Kidney capillary endothelial cell (primary cell): ENCODE data around the gene CARS1.

Source experiments
- DNase-seq: peaks from one replicate; pipeline ENCODE4 v3.0.0-alpha.2; 2018; ENCODE audit warnings: low spot score

Gene CARS1

DNA sequence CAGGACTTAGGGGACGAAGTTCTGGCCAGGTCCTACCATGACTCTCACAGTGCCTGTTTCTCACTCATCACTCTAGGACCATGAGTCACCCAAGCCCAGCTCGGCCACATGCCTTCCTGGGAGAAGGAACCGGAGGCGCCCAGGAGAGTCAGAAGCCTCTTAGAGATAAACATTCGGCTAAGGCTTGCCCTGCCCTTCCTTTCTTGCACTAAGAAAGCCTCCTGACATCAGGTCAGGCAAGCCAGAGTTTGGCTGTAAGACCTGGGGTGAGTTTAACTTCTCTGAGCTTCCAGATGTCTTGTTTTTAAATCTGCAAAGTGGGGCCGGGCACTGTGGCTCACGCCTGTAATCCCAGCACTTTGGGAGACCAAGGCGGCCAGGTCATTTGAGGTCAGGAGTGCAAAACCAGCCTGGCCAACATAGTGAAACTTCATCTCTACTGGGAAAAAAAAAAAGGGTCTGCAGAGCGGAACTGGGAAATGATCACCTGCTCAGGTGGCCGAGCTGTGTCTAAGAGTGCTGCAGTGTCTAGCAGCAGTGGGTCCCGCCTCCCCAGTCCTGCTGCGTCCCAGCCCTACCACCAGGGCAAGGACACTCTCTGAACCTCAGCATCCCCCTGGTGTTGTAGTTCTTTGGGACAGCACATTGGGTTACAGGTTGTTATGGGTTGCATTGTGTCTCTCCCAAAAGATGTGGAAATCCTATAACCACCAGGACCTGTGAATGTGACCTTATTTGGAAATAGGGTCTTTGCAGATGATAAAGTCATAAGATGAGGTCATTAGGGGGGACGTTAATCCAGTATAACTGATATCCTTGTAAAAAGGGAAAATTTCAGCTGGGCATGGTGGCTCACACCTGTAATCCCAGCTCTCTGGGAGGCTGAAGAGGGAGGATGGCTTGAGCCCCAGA lies 1.8 kb upstream of the CARS1 start:
- no peak for DNase-seq

DNA sequence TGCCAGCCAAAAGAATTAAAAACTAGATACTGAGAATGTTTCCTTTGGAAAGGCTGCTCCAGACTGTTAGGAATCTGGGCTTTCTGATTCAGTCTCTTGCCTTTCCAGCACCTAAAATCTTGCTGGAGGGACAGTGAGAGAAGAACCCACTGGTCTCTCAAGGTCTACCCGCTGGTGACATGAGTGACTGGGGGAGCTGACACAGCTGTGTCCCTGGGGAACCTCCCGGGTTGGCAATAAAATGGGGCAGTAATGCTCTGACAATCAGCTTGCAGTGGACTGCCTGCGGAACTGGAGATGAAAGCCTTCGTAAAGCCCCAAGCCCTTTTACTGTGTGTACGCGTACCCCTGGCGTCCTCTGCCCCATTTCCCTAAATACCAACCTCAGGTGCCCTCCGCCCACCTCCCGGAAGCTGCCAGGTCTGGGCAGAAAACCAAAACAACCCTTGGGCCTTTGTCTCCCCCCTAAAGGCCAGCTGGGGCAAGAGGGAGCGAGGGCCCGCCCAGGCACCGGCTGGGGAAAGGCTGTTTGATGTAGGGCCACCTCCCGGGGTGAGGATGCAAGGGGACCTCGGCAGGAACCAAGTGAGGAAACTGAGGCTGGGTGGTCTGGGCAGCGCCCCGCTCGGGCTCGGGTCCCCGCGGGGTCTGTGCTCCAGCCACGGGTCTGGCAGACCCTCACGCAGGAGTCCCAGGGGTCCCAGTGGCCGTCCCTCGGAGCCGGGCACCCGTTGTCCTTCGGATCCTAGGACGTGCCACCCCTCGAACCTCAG lies 741 bp downstream of the CARS1 start:
- no peak for DNase-seq

DNA sequence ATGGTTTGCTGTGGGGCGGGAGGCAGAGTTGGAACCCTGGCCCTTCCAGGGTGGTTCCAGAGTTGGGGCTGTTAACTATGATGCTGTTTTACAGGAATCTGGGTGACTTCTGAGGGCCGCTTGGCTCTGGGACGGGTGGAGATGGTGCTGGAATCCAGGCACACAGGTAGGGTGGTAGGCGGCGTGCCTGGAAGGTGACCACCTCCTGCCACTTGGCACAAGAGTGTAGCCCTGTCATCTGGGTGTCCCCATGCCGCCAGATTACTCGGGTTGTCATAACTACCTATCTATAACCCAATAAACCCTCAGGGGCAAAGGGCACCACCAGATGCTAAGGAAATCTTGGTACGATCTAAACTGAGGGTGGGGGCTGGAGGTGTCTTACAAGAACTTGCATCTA lies 1.3 kb downstream of the CARS1 start:
- no peak for DNase-seq

DNA sequence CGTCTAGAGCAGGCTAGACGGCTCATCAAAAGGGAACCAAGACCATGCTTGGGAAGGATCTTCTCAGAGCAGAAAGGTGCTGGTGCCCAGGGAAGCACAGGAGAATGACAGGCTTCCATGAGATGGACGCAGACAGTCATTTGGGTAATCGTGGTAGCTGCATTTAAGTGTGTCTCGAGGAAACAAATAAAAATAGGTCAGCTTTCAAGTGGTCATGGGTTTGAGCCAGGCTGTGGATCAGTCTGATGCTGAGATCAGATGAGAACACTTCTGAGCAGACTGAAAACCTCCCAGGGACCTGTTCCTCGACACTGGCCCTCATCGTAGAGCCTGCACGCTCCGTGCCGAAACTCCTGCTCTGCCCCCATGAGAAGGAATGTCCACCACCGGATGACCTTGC lies 4.7 kb downstream of the CARS1 start:
- no peak for DNase-seq

DNA sequence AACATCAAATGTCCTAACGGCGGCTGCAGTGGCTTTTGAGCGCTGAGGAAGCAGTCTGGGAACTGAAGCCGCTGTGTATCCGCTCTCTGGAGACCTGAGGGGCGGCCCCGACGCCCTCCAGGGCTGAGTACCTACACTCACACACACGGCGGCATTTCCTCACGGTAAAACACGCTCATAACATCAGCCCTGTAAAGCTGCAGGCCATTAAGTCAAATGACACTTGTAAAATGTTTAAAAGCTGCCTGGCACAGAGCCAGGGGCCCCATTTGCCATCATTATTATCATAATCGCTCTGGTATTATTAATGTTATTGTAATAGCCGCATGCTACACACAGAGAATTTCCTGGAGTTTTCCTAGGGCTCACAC lies 5.1 kb downstream of the CARS1 start:
- no peak for DNase-seq

DNA sequence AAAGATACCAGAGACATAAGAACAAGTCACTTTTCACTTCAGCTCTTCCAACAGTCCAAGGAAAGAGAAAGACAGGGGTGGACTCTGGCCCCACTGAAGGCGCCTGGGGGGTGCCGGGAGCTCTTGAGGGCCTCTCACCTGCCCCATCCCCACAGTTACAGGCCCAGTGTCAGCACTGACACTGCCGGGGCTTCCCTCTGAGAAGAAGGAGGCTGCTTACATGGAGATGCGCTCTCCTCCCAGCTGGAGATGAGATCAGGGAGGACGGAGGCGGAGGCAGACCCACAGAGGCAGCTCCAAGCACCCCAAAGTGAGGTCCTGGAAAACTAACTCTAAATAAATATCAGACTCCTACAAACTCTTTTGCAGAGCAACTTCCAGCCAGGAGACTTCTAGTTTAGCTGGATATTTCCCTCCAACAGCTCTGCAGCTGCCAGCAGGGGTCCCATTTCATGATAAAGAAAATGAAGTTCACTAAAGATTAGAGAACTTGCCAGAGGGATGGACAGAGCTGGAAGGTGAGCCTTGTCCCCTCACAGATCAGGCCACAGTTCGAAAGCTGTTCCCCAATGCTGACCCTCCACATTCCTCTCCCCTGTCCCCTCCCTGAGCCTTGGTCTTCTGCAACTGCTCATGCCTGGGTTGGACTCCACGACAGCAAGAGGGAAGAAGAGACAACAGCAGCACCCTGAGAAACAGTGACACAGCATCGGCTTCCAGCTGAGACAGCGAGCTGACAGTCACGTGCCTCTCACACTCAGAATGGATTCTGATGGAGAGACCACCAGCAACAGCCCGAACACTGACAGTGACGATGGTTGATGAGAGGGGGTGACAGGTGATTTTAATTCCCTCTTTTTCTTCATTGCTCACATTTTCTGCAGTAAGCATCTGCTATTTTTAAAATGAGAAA lies 5.8 kb downstream of the CARS1 start:
- DNase-seq: no peak

DNA sequence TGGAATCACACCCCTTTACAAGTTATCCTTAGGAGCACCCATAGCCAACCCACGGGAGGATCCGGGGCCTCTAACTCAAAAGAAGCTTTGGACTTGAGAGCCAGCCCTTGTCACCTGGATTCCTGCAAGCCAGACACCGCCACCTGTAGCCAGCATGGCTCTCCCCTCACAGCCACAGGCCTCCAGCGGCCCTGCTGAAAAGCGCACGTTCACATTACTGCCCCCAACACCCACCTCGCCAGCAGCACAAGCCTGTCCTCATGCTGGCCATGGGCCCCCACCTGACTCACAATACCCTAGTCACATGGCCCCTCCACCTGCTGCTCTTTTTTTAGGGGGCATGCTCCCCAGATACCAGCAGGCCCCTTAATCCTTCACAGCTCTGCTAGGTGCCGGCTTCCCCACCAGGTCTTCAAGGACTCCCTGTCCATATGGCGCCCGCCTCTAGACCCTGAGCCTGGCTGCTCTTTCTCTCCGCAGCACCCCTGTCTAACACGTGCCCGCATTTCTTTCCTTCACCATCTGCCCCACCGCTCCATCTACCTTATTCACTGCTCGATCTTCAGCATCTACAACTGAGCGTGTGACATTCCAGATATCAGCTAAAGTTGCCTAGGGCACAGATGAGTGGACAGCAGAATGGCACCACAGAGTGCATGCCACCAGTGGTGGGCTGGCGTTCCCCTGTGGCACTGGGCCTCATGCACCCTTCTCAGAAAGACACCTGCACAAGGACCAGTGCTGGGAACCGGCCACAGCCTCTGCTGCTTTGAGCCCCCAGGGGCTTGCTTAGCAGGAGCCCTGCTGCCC lies 6.6 kb downstream of the CARS1 start:
- DNase-seq: no peak

DNA sequence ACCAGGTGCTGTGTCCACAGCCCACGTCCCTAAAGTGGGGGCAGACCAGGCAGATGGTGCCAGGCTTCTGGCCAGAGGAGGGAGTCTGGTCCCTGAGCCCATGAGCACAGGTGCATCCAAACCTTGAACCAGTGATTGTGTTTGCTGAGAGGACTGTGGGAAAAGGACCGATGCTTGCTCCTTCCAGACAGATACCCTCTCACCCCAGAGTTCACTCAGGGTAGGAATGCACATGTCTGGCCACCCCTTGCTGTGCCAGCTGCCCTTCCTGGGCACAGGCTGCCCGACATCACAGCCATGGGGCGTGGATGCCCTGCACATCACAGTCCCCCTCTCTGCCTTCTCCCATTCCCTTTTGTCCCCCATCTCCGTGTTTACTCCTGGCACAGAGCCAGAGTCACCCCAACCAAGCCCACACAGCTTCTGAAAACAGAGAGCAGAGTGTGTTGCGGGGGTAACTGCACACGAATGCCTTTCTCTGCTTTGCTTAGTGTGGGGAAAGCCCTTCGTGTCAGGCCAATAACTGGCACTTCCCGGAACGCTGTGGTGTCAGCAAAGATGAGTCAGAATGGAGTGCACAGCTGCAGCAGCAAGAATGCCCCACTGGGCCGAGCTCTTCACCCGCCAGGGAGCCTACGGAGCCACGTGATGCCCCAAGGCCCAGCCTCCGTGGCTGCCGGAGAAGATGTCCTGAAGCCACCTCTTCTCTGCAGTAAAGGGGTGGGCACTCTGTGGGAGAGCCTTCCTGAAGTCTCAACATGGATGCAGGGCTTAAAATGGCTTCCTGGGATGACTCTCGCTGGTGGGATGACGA lies 7.6 kb downstream of the CARS1 start:
- no peak for DNase-seq

DNA sequence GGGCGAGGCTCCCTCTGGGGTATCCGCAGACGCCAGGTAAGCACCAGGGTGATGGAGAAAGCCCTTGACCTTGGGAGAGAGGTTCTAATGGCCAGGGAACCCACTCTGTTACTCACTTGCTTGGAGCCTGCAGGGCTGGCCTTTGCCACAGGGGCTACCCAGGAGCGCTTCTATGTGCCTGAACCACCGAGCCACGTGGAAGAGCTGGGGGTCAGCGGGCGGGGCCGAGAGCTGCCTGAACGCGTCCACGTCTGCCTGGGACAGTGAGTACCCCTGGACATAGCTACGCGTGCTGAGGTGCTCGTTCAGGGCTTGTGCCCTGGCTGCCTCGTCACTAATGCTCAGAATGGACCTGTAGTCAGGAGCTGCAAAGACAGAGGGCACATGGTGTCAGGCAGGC lies 9.6 kb downstream of the CARS1 start:
- no peak for DNase-seq

DNA sequence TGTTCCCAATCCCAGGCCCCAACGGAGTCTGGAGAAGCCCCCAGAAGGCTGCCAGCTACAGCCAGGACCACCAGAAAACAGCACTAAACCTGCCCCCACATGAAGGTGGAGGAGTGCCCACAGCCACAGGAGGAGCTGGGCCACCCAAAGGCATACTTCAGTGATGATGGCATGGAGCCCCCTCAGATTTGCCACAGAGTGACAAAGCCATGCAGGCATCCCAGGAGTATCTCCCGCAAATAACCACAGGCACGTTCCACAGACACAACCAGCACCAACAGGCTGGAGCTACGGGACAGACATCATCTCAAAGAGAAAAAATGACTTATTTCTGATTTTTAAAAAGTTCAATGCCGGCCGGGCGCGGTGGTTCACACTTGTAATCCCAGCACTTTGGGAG lies 10.6 kb downstream of the CARS1 start:
- DNase-seq: no peak

DNA sequence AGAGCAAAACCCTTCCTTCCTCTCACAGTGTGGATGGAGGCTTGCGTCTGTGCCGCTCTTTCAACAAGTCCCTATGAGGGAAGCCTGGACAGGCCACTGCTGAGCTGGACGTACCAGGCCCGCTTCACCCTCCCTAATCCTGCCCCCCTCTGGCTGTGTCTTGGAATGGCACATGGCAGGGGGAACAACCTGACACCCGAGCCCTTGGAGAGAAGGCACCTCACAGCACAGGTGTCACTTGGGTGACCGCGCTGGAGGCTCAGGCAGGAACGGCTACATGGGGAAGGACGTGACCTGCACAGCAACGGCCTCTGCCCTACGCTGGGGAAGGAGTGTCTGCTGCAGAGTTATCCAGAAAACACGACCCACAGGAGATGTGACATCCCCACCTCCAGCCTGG lies 11.0 kb downstream of the CARS1 start:
- no peak for DNase-seq

DNA sequence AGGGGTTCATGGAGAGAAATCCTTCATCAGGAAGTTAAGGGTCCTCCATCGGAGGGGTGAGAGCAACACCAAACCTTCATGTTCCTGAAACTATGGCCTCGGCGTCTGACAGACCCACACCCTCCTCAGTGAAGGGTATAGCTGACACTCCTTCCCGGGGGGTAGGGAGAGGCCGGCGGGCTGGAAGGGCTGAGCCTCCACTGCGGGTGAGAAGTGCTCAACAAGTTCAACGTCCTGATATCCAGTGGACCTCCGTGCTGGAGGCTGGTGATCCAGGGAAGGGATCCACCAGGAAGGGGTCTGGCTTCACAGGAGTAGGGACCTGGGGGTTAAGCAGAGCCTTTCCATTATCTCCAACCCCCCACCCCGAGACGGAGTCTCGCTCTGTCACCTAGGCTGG lies 12.3 kb downstream of the CARS1 start:
- no peak for DNase-seq

DNA sequence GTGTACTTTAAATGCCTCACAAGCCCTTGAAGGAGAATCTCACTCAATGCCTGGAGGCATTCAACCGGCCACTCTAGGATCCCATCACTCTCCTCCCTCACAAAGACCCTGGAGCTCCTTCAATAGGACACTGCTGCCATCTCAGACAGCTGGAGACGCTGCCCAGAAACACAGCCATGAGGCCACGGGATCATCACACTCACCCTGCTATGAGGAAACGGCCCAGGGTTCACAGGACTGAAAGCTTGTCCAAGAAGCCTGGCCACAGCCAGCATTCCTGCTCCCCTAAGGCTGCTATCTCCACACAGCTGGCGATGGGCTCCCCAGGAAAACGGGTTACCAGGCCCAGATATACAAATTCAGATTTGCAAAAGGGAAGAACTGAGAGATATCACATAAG lies 13.2 kb downstream of the CARS1 start:
- no peak for DNase-seq

DNA sequence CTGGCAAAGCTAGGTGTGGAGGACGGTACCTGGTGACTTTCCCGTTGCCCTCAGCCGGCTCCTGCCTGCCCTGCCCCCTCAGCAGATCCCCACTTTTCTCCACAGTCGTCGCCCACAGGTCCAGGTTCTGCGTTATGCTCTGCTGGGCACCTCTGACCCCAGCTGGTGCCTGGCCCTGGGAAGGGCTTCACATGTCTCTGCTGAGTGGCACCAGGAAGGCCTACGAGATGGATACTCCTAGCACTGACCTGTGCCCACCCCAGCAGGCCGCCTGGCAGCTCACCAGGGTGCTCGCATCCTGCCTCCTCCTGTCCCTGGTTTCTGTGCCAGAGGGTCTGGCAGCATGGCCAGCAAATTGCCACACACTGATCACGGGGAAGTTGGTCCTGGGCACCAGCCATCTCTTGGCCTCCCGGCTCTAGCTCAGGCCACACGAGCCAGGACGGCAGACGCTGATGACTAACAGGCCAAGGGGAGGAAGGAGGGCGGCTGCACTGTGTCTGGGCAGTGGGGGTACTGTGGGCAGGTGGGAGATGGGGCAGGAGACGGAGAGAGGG lies 13.8 kb downstream of the CARS1 start:
- no peak for DNase-seq

DNA sequence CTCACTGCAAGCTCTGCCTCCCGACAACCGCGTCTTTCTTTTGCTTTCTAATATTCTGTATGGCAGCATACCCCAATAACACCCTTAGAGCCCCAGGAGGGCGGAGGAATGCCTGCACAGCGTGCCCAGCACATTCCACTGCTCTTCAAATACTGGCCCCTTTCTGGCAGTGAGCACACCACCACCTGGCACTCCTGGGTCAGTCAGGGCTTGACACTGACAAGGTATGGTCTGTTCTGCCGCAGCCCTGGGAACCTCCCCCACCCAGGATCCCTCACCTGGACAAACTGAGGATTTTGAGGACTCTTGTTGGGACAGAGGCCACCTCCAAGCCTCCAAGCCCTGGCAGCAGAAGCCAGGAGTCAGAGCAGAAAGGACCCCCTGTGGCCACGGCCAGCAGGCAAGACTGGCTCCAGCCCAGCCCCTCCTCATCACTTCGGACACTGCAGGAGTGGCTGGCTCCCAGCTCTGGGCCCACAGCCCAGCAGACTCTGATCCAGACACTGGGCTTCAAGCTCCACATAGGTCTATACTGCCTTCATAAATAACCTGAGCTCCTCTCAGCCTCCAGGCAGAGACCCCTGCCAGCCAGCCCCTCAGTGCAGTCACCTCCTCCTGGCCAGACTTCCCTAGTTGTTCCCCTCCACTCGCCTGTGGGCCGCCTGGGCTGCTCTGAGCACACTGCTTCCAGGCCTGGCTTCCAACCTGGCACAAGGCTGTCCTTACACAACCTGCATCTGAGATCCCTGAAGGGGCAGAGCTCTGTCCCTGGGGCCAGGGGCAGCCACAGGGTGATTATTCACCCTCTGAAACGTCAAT lies 14.5 kb downstream of the CARS1 start:
- DNase-seq: no peak

DNA sequence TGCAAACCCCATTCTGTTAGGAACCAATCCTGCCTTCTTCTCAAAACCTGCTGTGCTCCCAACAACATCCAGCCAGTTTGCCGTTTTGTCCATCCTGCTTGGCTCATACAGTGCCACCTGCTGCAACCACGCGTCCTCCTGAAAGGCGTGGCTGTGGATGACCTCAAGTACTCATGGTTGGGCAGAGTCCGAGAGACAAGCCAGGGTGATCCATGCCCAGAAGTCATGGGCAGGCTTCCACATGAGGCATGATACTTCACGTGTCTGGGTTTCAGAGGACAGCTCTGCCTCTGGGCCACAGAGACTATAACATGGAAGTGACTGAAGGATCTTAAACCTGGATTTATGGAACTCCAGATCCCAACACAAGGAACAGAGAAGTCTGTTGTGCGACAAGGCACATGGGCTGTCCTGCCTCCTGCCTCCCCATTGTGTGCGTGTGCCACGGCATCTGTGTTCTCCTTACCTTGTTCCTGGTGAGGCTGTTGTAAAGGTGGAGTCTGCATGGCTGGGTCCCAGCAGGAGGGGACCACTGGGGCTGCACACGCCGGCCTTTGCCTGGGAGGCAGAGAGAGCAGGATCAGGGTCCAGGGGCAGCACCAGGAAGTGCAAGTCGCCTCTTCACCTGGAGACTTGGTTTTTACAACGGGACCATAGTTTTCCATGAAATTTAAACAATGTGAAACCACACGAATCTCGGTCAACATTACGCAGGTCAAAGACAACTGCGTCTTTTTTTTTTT lies 15.4 kb downstream of the CARS1 start:
- no peak for DNase-seq

DNA sequence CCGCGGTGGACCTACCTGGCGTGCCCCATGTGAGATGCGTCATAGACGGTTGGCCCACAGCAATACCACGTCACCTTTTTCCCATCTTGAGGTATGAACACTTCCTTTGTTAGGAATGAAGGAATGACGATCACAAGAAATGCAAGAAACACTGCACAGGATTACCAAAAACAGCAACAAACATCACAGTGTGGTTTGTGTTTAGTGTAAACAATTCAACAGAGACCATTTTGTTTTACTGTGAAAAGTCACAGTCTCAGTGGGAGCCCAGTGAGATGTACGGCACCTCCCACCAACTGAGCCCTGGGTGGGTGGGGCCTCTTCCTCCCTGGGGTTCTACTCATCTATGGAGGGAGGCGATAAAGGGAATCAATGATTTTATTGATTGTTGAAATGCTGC lies 16.3 kb downstream of the CARS1 start:
- DNase-seq: no peak

DNA sequence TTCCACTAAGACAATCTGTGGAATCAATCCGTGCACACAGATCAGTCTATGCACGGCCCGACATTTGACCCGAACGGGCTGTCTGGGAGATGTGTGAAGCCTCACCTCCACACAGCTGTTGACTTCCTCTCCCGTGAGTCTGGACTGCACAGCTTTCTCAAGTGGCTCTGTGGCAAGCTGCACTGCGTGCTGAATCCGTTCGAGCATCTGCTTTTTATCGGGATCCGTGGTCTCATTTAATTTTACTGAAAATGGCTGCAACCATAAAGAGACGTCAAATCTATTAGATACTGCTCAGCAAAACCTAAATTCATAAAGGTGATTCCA lies 19.3 kb downstream of the CARS1 start:
- no peak for DNase-seq
